Endothelial cell of umbilical vein (primary cell): ENCODE measurements around the gene ZP2. TPM values are rescaled to one million over a fixed set of nuclear protein-coding genes. Genes with fewer than 3 reads are reported as not detected.
A peak's percentile ranks its signal among the peaks of the same experiment; 100 is the strongest.

Source experiments
- BruUV-seq: library from RNA; stranded (reverse); fragments of 400-500 nt; replicated peaks from 2 replicates; lab custom pipeline; 2021; lab: Mats Ljungman, UMichigan
- CTCF ChIA-PET: fragments of 300-600, 350-600 bp; sonication (Branson Sonifier 250); formaldehyde crosslinking; loops from one replicate; lab custom pipeline; 2021; ENCODE audit warnings: antibody characterized with exemption, inconsistent platforms; lab: Charles Lee
- POLR2A ChIA-PET: fragments of 300-600, 350-600 bp; sonication (Branson Sonifier 250); formaldehyde crosslinking; loops from one replicate; lab custom pipeline; 2021; ENCODE audit warnings: antibody characterized with exemption, inconsistent platforms; lab: Charles Lee
- DNase-seq: peaks from one replicate; pipeline ENCODE4 v3.0.0-alpha.2; 2011; ENCODE audit warnings: low read depth, low spot score
- FAIRE-seq: peaks from 2 replicates; lab custom pipeline; 2011; peaks lifted over from hg19 to GRCh38; lab: Jason Lieb, UNC
- H2AFZ ChIP-seq: 2 replicates; pipeline ENCODE4 v1.6.0; 2012; ENCODE audit warnings: low read depth, low read length, control low read depth, inconsistent platforms
- H3K27ac ChIP-seq: 2 replicates; pipeline ENCODE4 v1.5.1; 2011; ENCODE audit warnings: low read depth, mild to moderate bottlenecking, control low read depth, low read length, moderate library complexity; ENCODE audit not compliant: insufficient read depth
- H3K27me3 ChIP-seq, 2 experiments: 2 replicates each; pipeline versions ENCODE4 v1.6.0 to v1.6.1; 2011; ENCODE audit warnings: low read length in 2 of 2, mixed read lengths in 1 of 2; ENCODE audit not compliant: control insufficient read depth in 2 of 2, insufficient read depth in 2 of 2
- H3K36me3 ChIP-seq, 2 experiments: 2 replicates in 1 of 2; 3 replicates in 1 of 2; pipeline ENCODE4 v1.5.1; 2011; ENCODE audit warnings: low read length in 2 of 2, mild to moderate bottlenecking in 1 of 2, moderate library complexity in 1 of 2; ENCODE audit not compliant: control insufficient read depth in 2 of 2, insufficient read depth in 2 of 2; ENCODE audit errors: extremely low read depth in 1 of 2
- H3K4me1 ChIP-seq: 3 replicates; pipeline ENCODE4 v1.5.1; 2011; ENCODE audit warnings: mild to moderate bottlenecking, low read length; ENCODE audit not compliant: control insufficient read depth, insufficient read depth; ENCODE audit errors: extremely low read depth
- H3K4me2 ChIP-seq: 2 replicates; pipeline ENCODE4 v1.6.1; 2011; ENCODE audit warnings: low read length, control low read depth, mixed read lengths; ENCODE audit not compliant: insufficient read depth
- H3K4me3 ChIP-seq, 3 experiments: fragments of 200-600 bp in 1 of 3; sonication (generic), shearing (Covaris generic) in 1 of 3; replicated peaks in 1 of 3; 2 replicates each; pipeline ENCODE4 v1.5.1; 2011 to 2016; ENCODE audit warnings: control low read depth in 3 of 3, low read length in 3 of 3, mild to moderate bottlenecking in 2 of 3, inconsistent platforms in 1 of 3, low read depth in 1 of 3, moderate library complexity in 1 of 3; ENCODE audit not compliant: insufficient read depth in 1 of 3
- H3K79me2 ChIP-seq: 2 replicates; pipeline ENCODE4 v1.6.0; 2012; ENCODE audit warnings: low read length, inconsistent platforms; ENCODE audit not compliant: control insufficient read depth, insufficient read depth
- H3K9ac ChIP-seq: replicated peaks from 2 replicates; pipeline ENCODE3; 2011; ENCODE audit warnings: low read length, control low read depth; ENCODE audit not compliant: insufficient read depth; ENCODE audit errors: extremely low read depth
- H3K9me1 ChIP-seq: replicated peaks from 3 replicates; pipeline ENCODE4 v1.6.0; 2011; ENCODE audit warnings: mild to moderate bottlenecking, low read length; ENCODE audit not compliant: control insufficient read depth, insufficient read depth; ENCODE audit errors: extremely low read depth
- H3K9me3 ChIP-seq: replicated peaks from 2 replicates; pipeline ENCODE4 v1.5.1; 2012; ENCODE audit warnings: low read length, inconsistent platforms; ENCODE audit not compliant: control insufficient read depth, insufficient read depth
- H4K20me1 ChIP-seq: replicated peaks from 2 replicates; pipeline ENCODE3; 2011; ENCODE audit warnings: mild to moderate bottlenecking, low read length; ENCODE audit not compliant: control insufficient read depth, insufficient read depth; ENCODE audit errors: extremely low read depth
- CTCF ChIP-seq, 2 donors: IDR thresholded peaks; 1 replicate in 1 of 2; 2 replicates in 1 of 2; pipeline ENCODE4 v1.5.1; 2011; ENCODE audit warnings: low read length in 2 of 2, mild to moderate bottlenecking in 2 of 2, moderate library complexity in 2 of 2, control low read depth in 1 of 2, inconsistent platforms in 1 of 2, low read depth in 1 of 2; ENCODE audit not compliant: insufficient read depth in 1 of 2; ENCODE audit errors: extremely low read depth in 1 of 2
- EZH2 ChIP-seq: IDR thresholded peaks from 2 replicates; pipeline ENCODE4 v1.6.1; 2012; ENCODE audit warnings: borderline replicate concordance, low read depth, mild to moderate bottlenecking, moderate library complexity, low read length, inconsistent platforms; ENCODE audit not compliant: severe bottlenecking
- FOS ChIP-seq: IDR thresholded peaks from 2 replicates; pipeline ENCODE4 v1.6.1; 2011; ENCODE audit warnings: mild to moderate bottlenecking, low read length, moderate library complexity, borderline replicate concordance; ENCODE audit not compliant: insufficient read depth
- GATA2 ChIP-seq: IDR thresholded peaks from 2 replicates; pipeline ENCODE4 v1.7.0; 2011; ENCODE audit warnings: low read depth, mild to moderate bottlenecking, moderate library complexity, mixed read lengths, low read length; ENCODE audit not compliant: insufficient read length, insufficient read depth
- JUN ChIP-seq: IDR thresholded peaks from 2 replicates; pipeline ENCODE4 v1.6.1; 2011; ENCODE audit warnings: borderline replicate concordance, low read depth; ENCODE audit not compliant: insufficient read length, insufficient read depth
- MAX ChIP-seq: IDR thresholded peaks from 2 replicates; pipeline ENCODE4 v1.6.1; 2011; ENCODE audit not compliant: insufficient read depth, insufficient read length
- MYC ChIP-seq: IDR thresholded peaks from one replicate; pipeline ENCODE4 v1.6.1; 2011; ENCODE audit warnings: mild to moderate bottlenecking, low read depth, low read length
- POLR2A ChIP-seq: IDR thresholded peaks from 2 replicates; pipeline ENCODE4 v1.6.1; 2012; ENCODE audit warnings: low read depth, mild to moderate bottlenecking, control low read depth, low read length
- POLR2AphosphoS5 ChIP-seq: IDR thresholded peaks from 2 replicates; pipeline ENCODE4 v1.6.1; 2012; ENCODE audit warnings: low read depth, mild to moderate bottlenecking, control low read depth, low read length, moderate library complexity; ENCODE audit not compliant: insufficient read depth
- dilution Hi-C: fragments of 300-500 bp; cut with MboI; formaldehyde crosslinking; loops from one replicate; pipeline ENCODE4 v1.15.0; 2019; ENCODE audit warnings: low sequenced_read_pairs; ENCODE audit not compliant: extremely low pct_ligation_motif_present
- intact Hi-C: fragments of 100-400 bp; cut with micrococcal nuclease; formaldehyde crosslinking; loops from one replicate; pipeline ENCODE4 v1.10.0; 2022
- polyA plus RNA-seq, 4 experiments: library from polyadenylated mRNA; depleted of rRNA in 3 of 4; stranded (reverse) in 3 of 4; unstranded in 1 of 4; fragments of >200 nt; gene quantifications; 2 replicates each; pipeline versions ENCODE4 v1.2.1 to v1.2.3, GENCODE V29; 2011 to 2012; ENCODE audit warnings: missing spikeins in 1 of 4
- total RNA-seq: library from RNA; stranded (reverse); gene quantifications from 2 replicates; pipeline ENCODE4 v1.2.3, GENCODE V29; 2021

The ZP2 gene
- total and polyA plus RNA-seq, 2 donors (not counting 3 experiments of a cell fraction or from before 2014, with no cell fraction given), result not detected

- no TSS peak for BruUV-seq
- dilution Hi-C loops (no loop called here), intact Hi-C loops (no loop called here)
- Histone ChIP-seq H3K9ac (no peak overlapping the region), H3K36me3 (no peaks in the 10 kb centered on the region), H3K9me1 (no peaks in the 10 kb centered on the region), H3K4me1 (no peaks in the 10 kb centered on the region), H2AFZ (no peak overlapping the region), H3K79me2 (no peaks in the 10 kb centered on the region), H3K4me2 (no peak overlapping the region), H3K27ac (no peak overlapping the region), H3K9me3 (no peaks in the 10 kb centered on the region), H4K20me1 (no peaks in the 10 kb centered on the region), H3K4me3 (no peak overlapping the region), H3K27me3 (peaks cover 5% of the 10 kb centered on the region in 2 experiments)
- DNase-seq, result no peak
- ChIA-PET CTCF (interaction anchor here (0.8 kb wide), 1 partner anchor 15 kb away, joined by 3 read pairs; no protein-coding TSS in a partner anchor), POLR2A (no interaction called here)
- no peak for FAIRE-seq
- no peak for TF ChIP-seq EZH2
- no peak for TF ChIP-seq CTCF (IDR thresholded peaks at IDR 0.05; ENCODE audit: extremely low read depth in 1 of 2, insufficient read depth in 1 of 2, low read depth in 1 of 2, low read length in 2 of 2)
- TF ChIP-seq POLR2A, result no peak
Measured at GRCh38 chr16:21203155-21203797, 8.1 kb downstream of the ZP2 start.

- H3K9me3 ChIP-seq, result no peaks in the 10 kb centered on the region
- BruUV-seq, result no TSS peak
- no peak overlapping the region for H3K4me2 ChIP-seq
- CTCF ChIA-PET, result interaction anchor here (1.3 to 1.8 kb wide), 2 partner anchors 11 to 43 kb away, joined by 3 to 16 read pairs; no protein-coding TSS in a partner anchor
- H3K27me3 ChIP-seq, result peaks cover 7% of the 10 kb centered on the region in 2 experiments
- DNase-seq, result no peak
- intact Hi-C loops, result no loop called here
- H3K4me1 ChIP-seq, result no peaks in the 10 kb centered on the region
- no peaks in the 10 kb centered on the region for H3K79me2 ChIP-seq
- TF ChIP-seq POLR2AphosphoS5, result no peak
- TF ChIP-seq JUN, result no peak
- TF ChIP-seq POLR2A, result no peak
- TF ChIP-seq MYC, result no peak
- TF ChIP-seq GATA2, result no peak
- no peak for TF ChIP-seq MAX
- no peak for TF ChIP-seq EZH2
- no peak for TF ChIP-seq CTCF (IDR thresholded peaks at IDR 0.05; ENCODE audit: extremely low read depth in 1 of 2, insufficient read depth in 1 of 2, low read depth in 1 of 2, low read length in 2 of 2)
- TF ChIP-seq FOS, result no peak
- POLR2A ChIA-PET, result no interaction called here
- H3K36me3 ChIP-seq, result no peaks in the 10 kb centered on the region
- no peak overlapping the region for H3K4me3 ChIP-seq
- no peaks in the 10 kb centered on the region for H4K20me1 ChIP-seq
- H2AFZ ChIP-seq, result no peak overlapping the region
- H3K27ac ChIP-seq, result no peak overlapping the region
- dilution Hi-C loops, result no loop called here
- FAIRE-seq, result peak; percentile 46
- H3K9ac ChIP-seq, result no peak overlapping the region
- H3K9me1 ChIP-seq, result no peaks in the 10 kb centered on the region
Measured at GRCh38 chr16:21199607-21200218, 11.7 kb downstream of the ZP2 start.
